K562 (cell line): Measurements from ENCODE around the gene RNF114. TPM values are rescaled to one million over a fixed set of nuclear protein-coding genes. Genes with fewer than 3 reads are reported as not detected.

Source experiments
- CBFA2T3 ChIP-seq: fragments of 450-650 bp; IDR thresholded peaks from 2 replicates; pipeline ENCODE4 v1.6.1; 2017
- CHD2 ChIP-seq: IDR thresholded peaks from 2 replicates; pipeline ENCODE4 v1.6.1; 2011; ENCODE audit warnings: low read depth, low read length
- HLTF ChIP-seq: fragments of 450-650 bp; IDR thresholded peaks from 2 replicates; pipeline ENCODE4 v1.6.1; 2016
- NFIC ChIP-seq: fragments of 450-650 bp; IDR thresholded peaks from 2 replicates; pipeline ENCODE4 v1.6.1; 2017; ENCODE audit warnings: mild to moderate bottlenecking, inconsistent platforms
- SMAD3 ChIP-seq: fragments of 450-650 bp; formaldehyde crosslinking; conservative IDR thresholded peaks from 2 replicates; pipeline ENCODE4 v1.4.0; 2020; ENCODE audit warnings: mild to moderate bottlenecking
- SRSF3 ChIP-seq: fragments of 200-400 bp; formaldehyde crosslinking; IDR thresholded peaks from 2 replicates; pipeline ENCODE4 v1.6.1; 2016; ENCODE audit warnings: mild to moderate bottlenecking, low read length, moderate library complexity; ENCODE audit not compliant: insufficient read depth
- XRCC5 ChIP-seq: fragments of 200-400 bp; formaldehyde crosslinking; IDR thresholded peaks from 2 replicates; pipeline ENCODE4 v1.6.1; 2017; ENCODE audit warnings: low read depth, mild to moderate bottlenecking, low read length
- ZNF165 ChIP-seq: fragments of 250-450 bp; sonication (Bioruptor Pico); IDR thresholded peaks from 2 replicates; pipeline ENCODE4 v1.4.0; 2020; ENCODE audit warnings: borderline replicate concordance
- ZNF212 ChIP-seq: fragments of 450-650 bp; formaldehyde crosslinking; IDR thresholded peaks from 2 replicates; pipeline ENCODE4 v1.4.0; 2020; ENCODE audit warnings: mild to moderate bottlenecking
- ZNF224 ChIP-seq: sonication (generic); formaldehyde crosslinking; IDR thresholded peaks from 2 replicates; pipeline ENCODE4 v1.8.0; 2022; ENCODE audit warnings: mild to moderate bottlenecking, missing genetic modification reagents
- ZNF408 ChIP-seq: fragments of 250-450 bp; sonication (Bioruptor Pico); IDR thresholded peaks from 2 replicates; pipeline ENCODE4 v1.4.0; 2020; ENCODE audit warnings: low read depth, mild to moderate bottlenecking, moderate library complexity
- ZNF717 ChIP-seq: fragments of 250-450 bp; sonication (Bioruptor Pico); IDR thresholded peaks from 2 replicates; pipeline ENCODE4 v1.5.0; 2021
- polyA plus RNA-seq, 8 experiments: library from polyadenylated mRNA; depleted of rRNA in 4 of 8; stranded (reverse) in 5 of 8; unstranded in 3 of 8; fragments of >200 nt; fragmentation: Nextera tagmentation in 2 of 8; fragmentation: Illumina TruSeq in 1 of 8; extraction: Ambion mirVana in 2 of 8; extraction: Trizol in 1 of 8; gene quantifications; 2 replicates each; pipeline versions ENCODE4 v1.2.1 to v1.2.3, GENCODE V29; 2011 to 2014; ENCODE audit warnings: inconsistent platforms in 1 of 8, missing spikeins in 1 of 8
- total RNA-seq, 7 experiments: library from RNA; depleted of rRNA in 6 of 7; stranded (reverse); fragments of >200 nt in 6 of 7; fragmentation: Illumina TruSeq in 2 of 7; extraction: Trizol in 2 of 7; gene quantifications; 2 replicates each; pipeline versions ENCODE4 v1.2.1 to v1.2.3, GENCODE V29; 2011 to 2021; ENCODE audit warnings: low replicate concordance in 1 of 7
- TF ChIP-seq, protein P1 (sequence below), 2 experiments: fragments of 450-650 bp in 1 of 2; sonication (generic) in 1 of 2; formaldehyde crosslinking in 1 of 2; IDR thresholded peaks; 2 replicates each; pipeline versions ENCODE4 v1.7.1 to v1.9.0; 2016 to 2022; ENCODE audit warnings: inconsistent platforms in 1 of 2, mild to moderate bottlenecking in 1 of 2, missing genetic modification reagents in 1 of 2
- TF ChIP-seq, protein P2 (sequence below): fragments of 250-450 bp; sonication (Bioruptor Pico); IDR thresholded peaks from 2 replicates; pipeline ENCODE4 v1.5.1; 2021; ENCODE audit warnings: mild to moderate bottlenecking

Gene RNF114
- total and polyA plus RNA-seq, 9 of the 15 experiments (the other 6 are each of a cell fraction or from before 2014, with no cell fraction given), result 38.6 to 111 (median 62.6) TPM

DNA sequence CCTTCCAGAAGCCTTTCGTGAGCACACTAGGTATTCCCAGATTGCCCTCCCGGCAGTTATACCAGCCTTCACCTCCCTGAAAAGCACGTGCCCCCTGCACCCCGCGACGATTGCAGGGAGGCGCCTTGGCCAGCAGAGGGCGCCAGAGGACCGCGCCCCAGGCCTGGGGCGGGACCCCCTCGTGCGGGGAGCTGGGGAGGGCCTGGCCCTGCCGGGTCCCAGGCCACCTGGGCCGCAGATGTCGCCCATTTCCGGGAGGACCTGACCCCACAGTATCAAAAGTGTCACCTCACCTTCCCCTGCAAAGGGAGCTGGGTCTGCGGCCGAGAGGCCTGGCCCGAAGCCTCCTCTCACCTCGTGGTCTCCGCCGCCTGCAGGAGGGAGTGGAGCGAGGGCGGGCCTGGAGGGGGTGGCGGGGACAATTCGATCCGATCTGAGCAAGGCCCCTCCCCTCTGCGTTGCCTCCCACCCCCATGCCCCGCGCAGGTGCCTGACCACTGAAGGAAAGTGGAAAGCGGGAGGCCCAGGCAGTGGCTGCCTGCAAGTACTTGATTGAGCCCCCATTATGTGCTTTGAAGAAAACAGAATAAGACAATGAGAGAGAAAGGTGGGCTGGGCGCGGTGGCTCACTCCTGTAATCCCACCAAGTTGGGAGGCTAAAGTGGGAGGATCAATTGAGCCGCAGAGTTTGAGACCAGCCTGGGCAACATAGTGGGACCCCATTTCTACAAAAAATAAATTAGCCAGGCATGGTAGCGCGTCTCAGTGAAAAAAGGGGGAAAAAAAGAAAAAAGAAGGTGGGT lies 43.0 kb downstream of the RNF114 start (continued):
- TF ChIP-seq, protein P1, sequence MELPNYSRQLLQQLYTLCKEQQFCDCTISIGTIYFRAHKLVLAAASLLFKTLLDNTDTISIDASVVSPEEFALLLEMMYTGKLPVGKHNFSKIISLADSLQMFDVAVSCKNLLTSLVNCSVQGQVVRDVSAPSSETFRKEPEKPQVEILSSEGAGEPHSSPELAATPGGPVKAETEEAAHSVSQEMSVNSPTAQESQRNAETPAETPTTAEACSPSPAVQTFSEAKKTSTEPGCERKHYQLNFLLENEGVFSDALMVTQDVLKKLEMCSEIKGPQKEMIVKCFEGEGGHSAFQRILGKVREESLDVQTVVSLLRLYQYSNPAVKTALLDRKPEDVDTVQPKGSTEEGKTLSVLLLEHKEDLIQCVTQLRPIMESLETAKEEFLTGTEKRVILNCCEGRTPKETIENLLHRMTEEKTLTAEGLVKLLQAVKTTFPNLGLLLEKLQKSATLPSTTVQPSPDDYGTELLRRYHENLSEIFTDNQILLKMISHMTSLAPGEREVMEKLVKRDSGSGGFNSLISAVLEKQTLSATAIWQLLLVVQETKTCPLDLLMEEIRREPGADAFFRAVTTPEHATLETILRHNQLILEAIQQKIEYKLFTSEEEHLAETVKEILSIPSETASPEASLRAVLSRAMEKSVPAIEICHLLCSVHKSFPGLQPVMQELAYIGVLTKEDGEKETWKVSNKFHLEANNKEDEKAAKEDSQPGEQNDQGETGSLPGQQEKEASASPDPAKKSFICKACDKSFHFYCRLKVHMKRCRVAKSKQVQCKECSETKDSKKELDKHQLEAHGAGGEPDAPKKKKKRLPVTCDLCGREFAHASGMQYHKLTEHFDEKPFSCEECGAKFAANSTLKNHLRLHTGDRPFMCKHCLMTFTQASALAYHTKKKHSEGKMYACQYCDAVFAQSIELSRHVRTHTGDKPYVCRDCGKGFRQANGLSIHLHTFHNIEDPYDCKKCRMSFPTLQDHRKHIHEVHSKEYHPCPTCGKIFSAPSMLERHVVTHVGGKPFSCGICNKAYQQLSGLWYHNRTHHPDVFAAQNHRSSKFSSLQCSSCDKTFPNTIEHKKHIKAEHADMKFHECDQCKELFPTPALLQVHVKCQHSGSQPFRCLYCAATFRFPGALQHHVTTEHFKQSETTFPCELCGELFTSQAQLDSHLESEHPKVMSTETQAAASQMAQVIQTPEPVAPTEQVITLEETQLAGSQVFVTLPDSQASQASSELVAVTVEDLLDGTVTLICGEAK (IDR thresholded peaks at IDR 0.05), result 0 out of 2 replicates have a peak, but pooled peaks have one; percentile 10
- TF ChIP-seq, protein P1 (CRISPR knock-in tag; IDR thresholded peaks at IDR 0.05), result no peak
- TF ChIP-seq ZNF408 (CRISPR knock-in tag) (no peak), CHD2 (no peak), ZNF224 (CRISPR knock-in tag) (no peak), HLTF (peak; percentile 58; the same call in 1 of the 2 replicates), SRSF3 (no peak), CBFA2T3 (peak; percentile 43; the same call in 1 of the 2 replicates), SMAD3 (no peak), ZNF717 (CRISPR knock-in tag) (no peak), ZNF165 (CRISPR knock-in tag) (no peak), NFIC (peak; percentile 31; the same call in 1 of the 2 replicates), ZNF212 (CRISPR knock-in tag) (no peak), XRCC5 (peak; percentile 81)
- TF ChIP-seq, protein P2, sequence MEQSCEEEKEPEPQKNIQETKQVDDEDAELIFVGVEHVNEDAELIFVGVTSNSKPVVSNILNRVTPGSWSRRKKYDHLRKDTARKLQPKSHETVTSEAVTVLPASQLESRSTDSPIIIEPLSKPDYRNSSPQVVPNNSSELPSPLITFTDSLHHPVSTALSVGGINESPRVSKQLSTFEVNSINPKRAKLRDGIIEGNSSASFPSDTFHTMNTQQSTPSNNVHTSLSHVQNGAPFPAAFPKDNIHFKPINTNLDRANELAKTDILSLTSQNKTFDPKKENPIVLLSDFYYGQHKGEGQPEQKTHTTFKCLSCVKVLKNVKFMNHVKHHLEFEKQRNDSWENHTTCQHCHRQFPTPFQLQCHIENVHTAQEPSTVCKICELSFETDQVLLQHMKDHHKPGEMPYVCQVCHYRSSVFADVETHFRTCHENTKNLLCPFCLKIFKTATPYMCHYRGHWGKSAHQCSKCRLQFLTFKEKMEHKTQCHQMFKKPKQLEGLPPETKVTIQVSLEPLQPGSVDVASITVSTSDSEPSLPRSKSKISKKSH (CRISPR knock-in tag), result no peak
